ENCODE measurements around the gene KBTBD2. TPM values are rescaled to one million over a fixed set of nuclear protein-coding genes. Genes with fewer than 3 reads are reported as not detected.
A peak's percentile ranks its signal among the peaks of the same experiment; 100 is the strongest.
"Not testable (repeated sequence)": the region's sequence is repeated elsewhere in the genome, so short reads cannot be mapped to it uniquely, and the experiment has no call there.

The KBTBD2 gene
- total RNA-seq, 1 experiment from 2014 or later = 56.7 TPM

DNA sequence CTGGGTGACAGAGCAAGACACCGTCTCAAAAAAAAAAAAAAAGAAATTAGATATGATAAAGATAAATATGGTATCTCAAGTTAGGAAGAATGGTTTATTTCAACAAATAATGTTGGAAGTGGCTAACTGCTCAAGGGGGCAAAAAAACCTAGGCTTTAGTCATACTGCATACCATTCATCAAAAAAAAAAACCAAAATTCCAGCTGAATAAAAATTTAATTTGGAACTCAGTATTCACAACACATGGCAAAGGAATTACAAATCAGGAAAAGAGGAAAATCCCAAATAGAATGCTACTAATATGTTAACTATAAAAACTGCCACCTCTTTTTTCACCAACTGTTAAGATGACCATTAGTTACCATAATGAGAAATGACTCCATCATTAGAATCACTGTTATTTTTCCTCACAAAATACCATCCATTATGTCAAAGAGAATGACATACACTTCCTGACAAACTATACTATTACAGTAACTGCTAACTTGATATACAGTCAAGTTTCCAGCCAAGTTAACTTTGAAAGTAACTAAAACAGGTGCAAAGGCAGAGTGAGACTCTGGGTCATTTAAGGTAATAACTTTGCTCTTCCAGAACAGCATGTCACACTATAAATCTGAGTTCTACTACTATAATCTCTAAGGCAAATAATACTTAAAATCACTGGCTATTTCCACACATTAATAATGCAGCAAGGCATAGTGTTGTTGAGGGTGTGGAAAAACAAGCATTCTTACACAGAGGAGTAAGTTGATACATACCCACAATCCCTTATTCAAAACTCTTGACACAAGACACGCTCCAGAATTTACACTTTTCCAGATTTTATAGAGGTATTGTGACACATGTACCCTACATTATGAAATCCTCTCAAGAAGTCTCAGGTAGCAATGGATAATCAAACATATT lies 10.2 kb downstream of the KBTBD2 start:
- H3K4me3 ChIP-seq = no peak overlapping the region
- no peak for DNase-seq
- H3K36me3 ChIP-seq (ENCODE audit: low read depth) = peaks cover 8% of the 10 kb centered on the region
- no peak for TF ChIP-seq EZH2 (IDR thresholded peaks at IDR 0.05; ENCODE audit: low read depth)
- TF ChIP-seq, protein P1, sequence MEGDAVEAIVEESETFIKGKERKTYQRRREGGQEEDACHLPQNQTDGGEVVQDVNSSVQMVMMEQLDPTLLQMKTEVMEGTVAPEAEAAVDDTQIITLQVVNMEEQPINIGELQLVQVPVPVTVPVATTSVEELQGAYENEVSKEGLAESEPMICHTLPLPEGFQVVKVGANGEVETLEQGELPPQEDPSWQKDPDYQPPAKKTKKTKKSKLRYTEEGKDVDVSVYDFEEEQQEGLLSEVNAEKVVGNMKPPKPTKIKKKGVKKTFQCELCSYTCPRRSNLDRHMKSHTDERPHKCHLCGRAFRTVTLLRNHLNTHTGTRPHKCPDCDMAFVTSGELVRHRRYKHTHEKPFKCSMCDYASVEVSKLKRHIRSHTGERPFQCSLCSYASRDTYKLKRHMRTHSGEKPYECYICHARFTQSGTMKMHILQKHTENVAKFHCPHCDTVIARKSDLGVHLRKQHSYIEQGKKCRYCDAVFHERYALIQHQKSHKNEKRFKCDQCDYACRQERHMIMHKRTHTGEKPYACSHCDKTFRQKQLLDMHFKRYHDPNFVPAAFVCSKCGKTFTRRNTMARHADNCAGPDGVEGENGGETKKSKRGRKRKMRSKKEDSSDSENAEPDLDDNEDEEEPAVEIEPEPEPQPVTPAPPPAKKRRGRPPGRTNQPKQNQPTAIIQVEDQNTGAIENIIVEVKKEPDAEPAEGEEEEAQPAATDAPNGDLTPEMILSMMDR (conservative IDR thresholded peaks at IDR 0.05) = no peak
- H2AFZ ChIP-seq = no peak overlapping the region
- BruUV-seq (replicated peaks) = no TSS peak
- ChIA-PET POLR2A (ENCODE audit: unreplicated experiment) (interaction anchor here (0.6 kb wide), 1 partner anchor 53 kb away, joined by 10 read pairs; no protein-coding TSS in a partner anchor), CTCF (no interaction called here)
- H3K4me1 ChIP-seq (replicated peaks; ENCODE audit: insufficient read depth) = peaks cover 15% of the 10 kb centered on the region
- no peaks in the 10 kb centered on the region for H3K9me3 ChIP-seq (ENCODE audit: insufficient read depth, low read depth)
- no peak overlapping the region for H3K4me2 ChIP-seq
- intact Hi-C loops (cut with micrococcal nuclease; ENCODE audit: unreplicated experiment) = no loop called here
- peaks cover 74% of the 10 kb centered on the region for H4K20me1 ChIP-seq (ENCODE audit: insufficient read depth)
- H3K9me2 ChIP-seq (ENCODE audit: insufficient read depth) = no peaks in the 10 kb centered on the region
- H3K27ac ChIP-seq = peak overlapping the region; percentile 6; the same call in 1 of the 2 replicates
- no peaks in the 10 kb centered on the region for H3K27me3 ChIP-seq (ENCODE audit: insufficient read depth, low read depth)
- H3F3A ChIP-seq (ENCODE audit: insufficient read depth, low read depth) = 0 out of 2 replicates have a peak, but pooled peaks cover 16% of the 10 kb centered on the region
- peaks cover 95% of the 10 kb centered on the region for H3K79me2 ChIP-seq (ENCODE audit: low read depth)

DNA sequence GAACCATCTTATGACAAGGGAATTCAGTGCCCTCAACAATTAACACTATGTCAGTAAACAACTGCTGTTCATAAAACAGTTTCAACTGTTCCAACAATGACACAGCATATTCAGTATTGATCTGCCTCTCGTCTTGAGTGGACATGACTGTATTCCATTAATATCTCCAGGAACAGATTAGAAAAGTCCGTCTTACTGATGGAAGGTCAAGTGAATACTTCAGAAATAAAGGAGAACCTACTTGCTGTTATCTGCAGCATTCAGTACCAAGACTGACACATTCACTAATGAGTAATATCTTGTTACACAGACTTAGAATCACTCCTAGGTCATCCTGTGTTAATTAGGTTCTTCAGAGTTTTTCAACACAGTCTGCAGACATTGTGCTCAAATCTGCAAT lies 12.1 kb downstream of the KBTBD2 start:
- Histone ChIP-seq H3K4me1 (replicated peaks; ENCODE audit: insufficient read depth) (peaks cover 15% of the 10 kb centered on the region), H3K4me3 (no peak overlapping the region), H3K9me3 (ENCODE audit: insufficient read depth, low read depth) (no peaks in the 10 kb centered on the region), H3K36me3 (ENCODE audit: low read depth) (peaks cover 16% of the 10 kb centered on the region), H3K9me2 (ENCODE audit: insufficient read depth) (no peaks in the 10 kb centered on the region; the same call in 1 of the 2 replicates), H4K20me1 (ENCODE audit: insufficient read depth) (peaks cover 68% of the 10 kb centered on the region), H3K27me3 (ENCODE audit: insufficient read depth, low read depth) (no peaks in the 10 kb centered on the region), H3F3A (ENCODE audit: insufficient read depth, low read depth) (0 out of 2 replicates have a peak, but pooled peaks cover 21% of the 10 kb centered on the region), H3K79me2 (ENCODE audit: low read depth) (peaks cover 89% of the 10 kb centered on the region), H3K4me2 (no peak overlapping the region), H2AFZ (no peak overlapping the region), H3K27ac (peak overlapping the region; percentile 28)
- intact Hi-C loops (cut with micrococcal nuclease; ENCODE audit: unreplicated experiment) = no loop called here
- CTCF ChIA-PET = no interaction called here
- DNase-seq = no peak
- POLR2A ChIA-PET (ENCODE audit: unreplicated experiment) = interaction anchor here (0.5 to 0.7 kb wide), 2 partner anchors 20 to 21 kb away, joined by 3 to 5 read pairs; no protein-coding TSS in a partner anchor
- TF ChIP-seq, protein P1 (conservative IDR thresholded peaks at IDR 0.05) = no peak
- TF ChIP-seq EZH2 (IDR thresholded peaks at IDR 0.05; ENCODE audit: low read depth) = no peak
- no TSS peak for BruUV-seq (replicated peaks)

- H3K4me3 ChIP-seq; H3K27ac ChIP-seq; intact Hi-C loops (cut with micrococcal nuclease; ENCODE audit: unreplicated experiment); BruUV-seq (replicated peaks); H3K9me3 ChIP-seq (ENCODE audit: insufficient read depth, low read depth); CTCF ChIA-PET; POLR2A ChIA-PET (ENCODE audit: unreplicated experiment); H3K27me3 ChIP-seq (ENCODE audit: insufficient read depth, low read depth); H2AFZ ChIP-seq; DNase-seq; H3K4me2 ChIP-seq; H3K9me2 ChIP-seq (ENCODE audit: insufficient read depth): not testable (repeated sequence)
- Histone ChIP-seq H3K36me3 (ENCODE audit: low read depth) (peaks cover 24% of the 10 kb centered on the region), H3K4me1 (replicated peaks; ENCODE audit: insufficient read depth) (peaks cover 15% of the 10 kb centered on the region), H4K20me1 (ENCODE audit: insufficient read depth) (peaks cover 59% of the 10 kb centered on the region), H3K79me2 (ENCODE audit: low read depth) (peaks cover 75% of the 10 kb centered on the region), H3F3A (ENCODE audit: insufficient read depth, low read depth) (0 out of 2 replicates have a peak, but pooled peaks cover 21% of the 10 kb centered on the region)
These were observed 13.5 kb downstream of the KBTBD2 start for GRCh38 chr7:32878023-32878422.
